H9 (cell line): ENCODE data around the gene HK2. TPM values are rescaled to one million over a fixed set of nuclear protein-coding genes. Genes with fewer than 3 reads are reported as not detected.

ENCODE experiments used
- DNase-seq: peaks from one replicate; pipeline ENCODE4 v3.0.0-alpha.2; 2017
- H2AFZ ChIP-seq: one replicate; pipeline ENCODE4 v1.6.1; 2013; ENCODE audit warnings: mild to moderate bottlenecking, low read length, control low read depth, moderate library complexity
- H2AK5ac ChIP-seq: 2 replicates; pipeline ENCODE4 v1.6.1; 2013; ENCODE audit warnings: low read length, control low read depth, mixed read lengths; ENCODE audit not compliant: insufficient read length
- H2BK120ac ChIP-seq: one replicate; pipeline ENCODE4 v1.6.1; 2013; ENCODE audit warnings: low read depth, mild to moderate bottlenecking, low read length, control low read depth, inconsistent platforms; ENCODE audit not compliant: poor library complexity, severe bottlenecking
- H2BK12ac ChIP-seq: 2 replicates; pipeline ENCODE4 v1.6.1; 2013; ENCODE audit warnings: low read length, control low read depth, mixed read lengths, low read depth; ENCODE audit not compliant: insufficient read length
- H2BK15ac ChIP-seq: 2 replicates; pipeline ENCODE4 v1.6.1; 2013; ENCODE audit warnings: low read depth, low read length, control low read depth
- H2BK20ac ChIP-seq: one replicate; pipeline ENCODE4 v1.6.1; 2013; ENCODE audit warnings: low read depth, mild to moderate bottlenecking, low read length, control low read depth, inconsistent platforms; ENCODE audit not compliant: poor library complexity, severe bottlenecking
- H2BK5ac ChIP-seq: 2 replicates; pipeline ENCODE4 v1.6.1; 2013; ENCODE audit warnings: low read length, control low read depth, mixed read lengths; ENCODE audit not compliant: insufficient read length
- H3K14ac ChIP-seq: 2 replicates; pipeline ENCODE4 v1.6.1; 2013; ENCODE audit warnings: low read length, control low read depth; ENCODE audit not compliant: insufficient read depth
- H3K18ac ChIP-seq: 2 replicates; pipeline ENCODE4 v1.6.1; 2013; ENCODE audit warnings: low read depth, mild to moderate bottlenecking, mixed read lengths, low read length, control low read depth; ENCODE audit not compliant: insufficient read length
- H3K23ac ChIP-seq: 2 replicates; pipeline ENCODE4 v1.6.1; 2013; ENCODE audit warnings: low read length, control low read depth, mixed read lengths, low read depth; ENCODE audit not compliant: insufficient read length
- H3K23me2 ChIP-seq: 2 replicates; pipeline ENCODE4 v1.6.1; 2013; ENCODE audit warnings: low read depth, mild to moderate bottlenecking, mixed read lengths, low read length, control low read depth; ENCODE audit not compliant: insufficient read length, poor library complexity, severe bottlenecking
- H3K27ac ChIP-seq: 2 replicates; pipeline ENCODE4 v1.5.1; 2013; ENCODE audit warnings: low read length, control low read depth, mixed read lengths, low read depth; ENCODE audit not compliant: insufficient read length
- H3K27me3 ChIP-seq: 2 replicates; pipeline ENCODE4 v1.6.1; 2013; ENCODE audit warnings: low read length, control low read depth, inconsistent platforms; ENCODE audit not compliant: insufficient read depth
- H3K4ac ChIP-seq: 2 replicates; pipeline ENCODE4 v1.6.1; 2013; ENCODE audit warnings: low read depth, mild to moderate bottlenecking, control low read depth, inconsistent platforms, low read length, moderate library complexity
- H3K4me1 ChIP-seq: 2 replicates; pipeline ENCODE4 v1.6.1; 2013; ENCODE audit warnings: low read length, control low read depth, inconsistent platforms; ENCODE audit not compliant: insufficient read depth
- H3K4me2 ChIP-seq: 2 replicates; pipeline ENCODE4 v1.6.1; 2013; ENCODE audit warnings: low read length, control low read depth, mixed read lengths; ENCODE audit not compliant: insufficient read length, insufficient read depth
- H3K56ac ChIP-seq: 2 replicates; pipeline ENCODE4 v1.6.1; 2013; ENCODE audit warnings: low read depth, mild to moderate bottlenecking, mixed read lengths, low read length, control low read depth; ENCODE audit not compliant: insufficient read length
- H3K79me1 ChIP-seq: 2 replicates; pipeline ENCODE4 v1.6.1; 2013; ENCODE audit warnings: low read depth, mild to moderate bottlenecking, moderate library complexity, low read length, control low read depth, inconsistent platforms; ENCODE audit not compliant: insufficient read depth, poor library complexity, severe bottlenecking
- H3K79me2 ChIP-seq: 2 replicates; pipeline ENCODE4 v1.6.1; 2013; ENCODE audit warnings: low read length, control low read depth, inconsistent platforms; ENCODE audit not compliant: insufficient read depth
- H3K9ac ChIP-seq: 2 replicates; pipeline ENCODE4 v1.6.1; 2013; ENCODE audit warnings: low read length, control low read depth, mixed read lengths; ENCODE audit not compliant: insufficient read length; ENCODE audit errors: extremely low read depth
- H3K9me3 ChIP-seq: one replicate; pipeline ENCODE4 v1.6.1; 2013; ENCODE audit warnings: low read depth, low read length, inconsistent platforms; ENCODE audit not compliant: control insufficient read depth
- H3T11ph ChIP-seq: one replicate; pipeline ENCODE4 v1.6.1; 2013; ENCODE audit warnings: mild to moderate bottlenecking, low read length, control low read depth, inconsistent platforms
- H4K20me1 ChIP-seq: one replicate; pipeline ENCODE4 v1.6.1; 2013; ENCODE audit not compliant: control insufficient read depth, insufficient read length, insufficient read depth
- H4K5ac ChIP-seq: 2 replicates; pipeline ENCODE4 v1.6.1; 2013; ENCODE audit warnings: low read depth, mild to moderate bottlenecking, mixed read lengths, low read length, control low read depth; ENCODE audit not compliant: insufficient read length
- H4K8ac ChIP-seq: replicated peaks from 2 replicates; pipeline ENCODE4 v1.6.1; 2013; ENCODE audit warnings: low read length, control low read depth, mixed read lengths, low read depth; ENCODE audit not compliant: insufficient read length
- H4K91ac ChIP-seq: 2 replicates; pipeline ENCODE4 v1.6.1; 2013; ENCODE audit warnings: low read depth, mild to moderate bottlenecking, moderate library complexity, mixed read lengths, low read length, control low read depth; ENCODE audit not compliant: insufficient read length
- H3K27ac Mint-ChIP-seq, 3 experiments: 2 replicates in 2 of 3; 3 replicates in 1 of 3; pipeline ENCODE4 v1.8.0; 2020 to 2021; ENCODE audit warnings: mixed read lengths in 3 of 3, mild to moderate bottlenecking in 1 of 3, moderate library complexity in 1 of 3
- H3K27me3 Mint-ChIP-seq: 2 replicates; pipeline ENCODE4 v1.8.0; 2021; ENCODE audit warnings: low read depth, mild to moderate bottlenecking, moderate library complexity, mixed read lengths
- H3K36me3 Mint-ChIP-seq, 3 experiments: 2 replicates in 2 of 3; 3 replicates in 1 of 3; pipeline ENCODE4 v1.8.0; 2020 to 2021; ENCODE audit warnings: low read depth in 3 of 3, mixed read lengths in 3 of 3; ENCODE audit not compliant: insufficient read depth in 1 of 3
- H3K4me1 Mint-ChIP-seq, 2 experiments: 2 replicates each; pipeline ENCODE4 v1.8.0; 2020; ENCODE audit warnings: mixed read lengths in 2 of 2
- H3K4me3 Mint-ChIP-seq, 2 experiments: 2 replicates in 1 of 2; 3 replicates in 1 of 2; pipeline ENCODE4 v1.8.0; 2020 to 2021; ENCODE audit warnings: mild to moderate bottlenecking in 2 of 2, mixed read lengths in 2 of 2, moderate library complexity in 1 of 2
- H3K9me3 Mint-ChIP-seq, 2 experiments: 2 replicates in 1 of 2; 3 replicates in 1 of 2; pipeline ENCODE4 v1.8.0; 2020; ENCODE audit warnings: mild to moderate bottlenecking in 2 of 2, mixed read lengths in 2 of 2, moderate library complexity in 1 of 2
- CTCF ChIP-seq: fragments of 200-600 bp; sonication (generic); conservative IDR thresholded peaks from 3 replicates; pipeline ENCODE4 v1.8.0; 2021; ENCODE audit warnings: antibody characterized with exemption, mild to moderate bottlenecking
- WGBS: extraction: QIAGEN DNeasy Blood & Tissue Kit; methylation state at CpG from one replicate; pipeline ENCODE4 v1.1.7; 2013; ENCODE audit warnings: missing lambda C conversion rate, low lambda C conversion rate, mixed read lengths; ENCODE audit not compliant: insufficient read length; ENCODE audit errors: extremely low coverage; 5-methylcytosine and 5-hydroxymethylcytosine counted together
- total RNA-seq: library from RNA; stranded (reverse); gene quantifications from 2 replicates; pipeline ENCODE4 v1.2.1, GENCODE V29; 2021

The HK2 gene
- total RNA-seq, 1 experiment from 2014 or later = 54.3 TPM

GRCh38 chr2:74919827-74920226 lies 85.9 kb downstream of the HK2 start:
- H3K36me3 Mint-ChIP-seq = no peaks in the 10 kb centered on the region
- Histone ChIP-seq H4K91ac (no peak overlapping the region), H3K23me2 (peaks cover 3% of the 10 kb centered on the region), H3K9ac (no peak overlapping the region), H3K4me1 (no peaks in the 10 kb centered on the region), H3K14ac (no peak overlapping the region), H2BK20ac (no peak overlapping the region), H2AK5ac (no peak overlapping the region), H3K4ac (no peak overlapping the region), H2BK15ac (no peak overlapping the region), H2AFZ (no peak overlapping the region), H3K56ac (no peak overlapping the region), H3K79me1 (no peaks in the 10 kb centered on the region), H4K8ac (no peak overlapping the region), H3K27ac (no peak overlapping the region), H3K9me3 (no peaks in the 10 kb centered on the region), H3K23ac (no peak overlapping the region), H3K27me3 (no peaks in the 10 kb centered on the region), H4K5ac (no peak overlapping the region), H3T11ph (no peak overlapping the region), H4K20me1 (no peaks in the 10 kb centered on the region), H2BK12ac (no peak overlapping the region), H2BK120ac (no peak overlapping the region), H3K79me2 (no peaks in the 10 kb centered on the region), H3K4me2 (peak overlapping the region; percentile 28), H2BK5ac (no peak overlapping the region), H3K18ac (no peak overlapping the region)
- H3K27me3 Mint-ChIP-seq = peaks cover 18% of the 10 kb centered on the region
- peak; percentile 89 for DNase-seq
- TF ChIP-seq CTCF = peak; percentile 96
- WGBS = no CpG with 5 or more reads among the region's 34 CpGs
- H3K4me1 Mint-ChIP-seq = no peaks in the 10 kb centered on the region
- H3K4me3 Mint-ChIP-seq = peak overlapping the region; percentile 57 to 66; a peak in 4 of 5 replicates
- H3K27ac Mint-ChIP-seq = no peak overlapping the region
- no peaks in the 10 kb centered on the region for H3K9me3 Mint-ChIP-seq
